Measurements from ENCODE around the gene SP140L.

SP140L gene

GRCh38 chr2:230410263-230410662, 83.3 kb downstream of the SP140L start:
- Histone ChIP-seq H3K9me3 (replicated peaks in 1 of 11) (no peaks in the 10 kb centered on the region; a peak in 1 of 22 replicates), H3K4me3 (0 out of 20 replicates have a peak overlapping the region, but pooled peaks of 1 of the 10 experiments have one; percentile 65)
- no peak for TF ChIP-seq Cebpa-rat (IDR thresholded peaks at IDR 0.05)

GRCh38 chr2:230410861-230411569, 84.0 kb downstream of the SP140L start:
- H3K27me3 ChIP-seq = no peaks in the 10 kb centered on the region
- peaks cover 27 to 70% (median 41%) of the 10 kb centered on the region in 10 experiments for H3K4me1 ChIP-seq
- TF ChIP-seq Cebpa-rat (IDR thresholded peaks at IDR 0.05) = no peak
- H3K27ac ChIP-seq = peak overlapping the region; percentile 79 to 94 (median 88)
- H3K4me3 ChIP-seq = peak overlapping the region; percentile 65 to 77 (median 68)
- no peaks in the 10 kb centered on the region; a peak in 1 of 22 replicates for H3K9me3 ChIP-seq (replicated peaks in 1 of 11)
- H4K20me1 ChIP-seq = no peaks in the 10 kb centered on the region
- peak overlapping the region; percentile 78 to 98 (median 94) for H3K4me2 ChIP-seq
- peak overlapping the region; percentile 86 to 93 (median 88) for H3K9ac ChIP-seq
- peaks cover 0 to 13% (median 0%) of the 10 kb centered on the region in 11 experiments; a peak in 4 of 22 replicates for H3K36me3 ChIP-seq

More at GRCh38 chr2:230410263-230410662, 83.3 kb downstream of the SP140L start:
- peaks cover 20 to 63% (median 35%) of the 10 kb centered on the region in 10 experiments for H3K4me1 ChIP-seq
- H3K27me3 ChIP-seq = no peaks in the 10 kb centered on the region
- H3K9ac ChIP-seq = no peak overlapping the region
- peaks cover 0 to 20% (median 5%) of the 10 kb centered on the region in 11 experiments; a peak in 10 of 22 replicates for H3K36me3 ChIP-seq
- no peak overlapping the region for H3K27ac ChIP-seq
- no peaks in the 10 kb centered on the region for H4K20me1 ChIP-seq
- H3K4me2 ChIP-seq = peak overlapping the region in 8 of 11 experiments; percentile 78 to 98 (median 94); a peak in 12 of 22 replicates

- H3K9me3 ChIP-seq (replicated peaks in 1 of 11) = no peaks in the 10 kb centered on the region; a peak in 1 of 22 replicates
- H3K36me3 ChIP-seq = peaks cover 0 to 5% (median 0%) of the 10 kb centered on the region in 11 experiments; a peak in 1 of 22 replicates
- peak overlapping the region; percentile 78 to 98 (median 94) for H3K4me2 ChIP-seq
- H3K4me3 ChIP-seq = peak overlapping the region; percentile 65 to 77 (median 68)
- H3K4me1 ChIP-seq = peaks cover 29 to 70% (median 41%) of the 10 kb centered on the region in 10 experiments
- no peaks in the 10 kb centered on the region for H3K27me3 ChIP-seq
- H3K9ac ChIP-seq = peak overlapping the region; percentile 86 to 93 (median 88)
- H4K20me1 ChIP-seq = no peaks in the 10 kb centered on the region
- no peak for TF ChIP-seq Cebpa-rat (IDR thresholded peaks at IDR 0.05)
- H3K27ac ChIP-seq = peak overlapping the region; percentile 79 to 94 (median 88)
These were observed 84.8 kb downstream of the SP140L start for GRCh38 chr2:230411570-230412370.

GRCh38 chr2:230412371-230412711, 85.3 kb downstream of the SP140L start:
- H3K4me1 ChIP-seq = peaks cover 34 to 70% (median 43%) of the 10 kb centered on the region in 10 experiments
- peak overlapping the region; percentile 78 to 98 (median 94) for H3K4me2 ChIP-seq
- H3K9me3 ChIP-seq (replicated peaks in 1 of 11) = no peaks in the 10 kb centered on the region; a peak in 1 of 22 replicates
- H3K36me3 ChIP-seq = no peaks in the 10 kb centered on the region
- H3K4me3 ChIP-seq = peak overlapping the region; percentile 65 to 77 (median 68)
- peak in 1 of 11 experiments; percentile 41; a peak in 2 of 22 replicates for TF ChIP-seq Cebpa-rat (IDR thresholded peaks at IDR 0.05)
- H3K9ac ChIP-seq = peak overlapping the region; percentile 86 to 93 (median 88)
- H4K20me1 ChIP-seq = peaks cover 0 to under 1% (median 0%) of the 10 kb centered on the region in 11 experiments; a peak in 1 of 22 replicates
- H3K27me3 ChIP-seq = no peaks in the 10 kb centered on the region
- peak overlapping the region; percentile 79 to 94 (median 88); a peak in 21 of 22 replicates for H3K27ac ChIP-seq

DNA sequence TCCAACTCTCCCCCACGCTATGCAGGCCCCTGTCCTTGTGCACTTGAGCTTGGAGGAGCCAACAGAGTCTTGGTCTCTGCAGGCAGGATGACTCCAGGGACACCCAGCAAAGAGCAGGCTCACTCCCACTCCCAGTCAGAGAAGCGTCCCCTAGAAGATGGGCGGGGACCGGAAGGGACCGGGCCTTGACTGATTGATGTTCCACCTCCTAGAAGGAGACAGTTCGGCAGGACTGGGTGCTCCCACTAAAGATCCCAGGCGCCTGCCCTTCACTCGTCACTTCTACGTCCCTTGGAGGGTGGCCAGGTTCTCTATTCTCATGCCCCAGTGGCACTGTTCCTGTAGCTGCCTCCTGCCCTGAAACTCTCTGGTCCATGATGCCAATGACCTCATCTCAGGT, 85.9 kb downstream of the SP140L start:
- peak overlapping the region in 3 of 11 experiments; percentile 88 to 92 (median 88); a peak in 2 of 22 replicates for H3K9ac ChIP-seq
- peaks cover 0 to 5% (median 0%) of the 10 kb centered on the region in 11 experiments; a peak in 4 of 22 replicates for H4K20me1 ChIP-seq
- no peaks in the 10 kb centered on the region for H3K9me3 ChIP-seq (replicated peaks in 1 of 11)
- peak overlapping the region in 1 of 10 experiments; percentile 74; a peak in 3 of 20 replicates for H3K4me3 ChIP-seq
- no peaks in the 10 kb centered on the region for H3K27me3 ChIP-seq
- peak overlapping the region; percentile 78 to 98 (median 94) for H3K4me2 ChIP-seq
- peaks cover 39 to 75% (median 48%) of the 10 kb centered on the region in 10 experiments for H3K4me1 ChIP-seq
- H3K36me3 ChIP-seq = no peaks in the 10 kb centered on the region
- H3K27ac ChIP-seq = peak overlapping the region in 7 of 11 experiments; percentile 85 to 94 (median 89); a peak in 9 of 22 replicates
- no peak for TF ChIP-seq Cebpa-rat (IDR thresholded peaks at IDR 0.05)

DNA sequence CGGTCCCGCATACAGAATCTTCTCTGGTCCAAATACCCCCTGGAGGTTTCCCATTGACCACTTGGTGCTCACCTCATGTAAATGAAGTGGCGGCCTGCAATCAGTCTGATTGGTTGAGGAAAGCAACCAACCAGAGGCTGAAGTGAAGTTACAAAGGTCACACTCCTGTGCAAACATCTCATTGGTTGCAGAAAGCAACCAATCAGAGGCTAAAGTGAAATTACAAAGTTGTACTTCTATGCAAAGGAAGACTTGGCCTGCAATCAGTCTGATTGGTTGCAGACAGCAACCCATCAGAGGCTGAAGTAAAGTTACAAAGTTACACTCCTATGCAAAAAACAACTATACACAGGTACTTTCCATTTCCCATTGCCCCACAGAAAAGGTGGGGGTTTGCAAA, 86.5 kb downstream of the SP140L start:
- no peak for TF ChIP-seq Cebpa-rat (IDR thresholded peaks at IDR 0.05)
- Histone ChIP-seq H3K4me3 (no peak overlapping the region), H3K9ac (no peak overlapping the region), H3K27ac (no peak overlapping the region), H3K4me1 (peaks cover 45 to 80% (median 54%) of the 10 kb centered on the region in 10 experiments), H4K20me1 (peaks cover 0 to 12% (median 0%) of the 10 kb centered on the region in 11 experiments; a peak in 10 of 22 replicates), H3K4me2 (peak overlapping the region in 5 of 11 experiments; percentile 78 to 98 (median 94); a peak in 10 of 22 replicates), H3K9me3 (replicated peaks in 1 of 11) (no peaks in the 10 kb centered on the region), H3K27me3 (no peaks in the 10 kb centered on the region), H3K36me3 (peaks cover 0 to 3% (median 0%) of the 10 kb centered on the region in 11 experiments; a peak in 1 of 22 replicates)

DNA sequence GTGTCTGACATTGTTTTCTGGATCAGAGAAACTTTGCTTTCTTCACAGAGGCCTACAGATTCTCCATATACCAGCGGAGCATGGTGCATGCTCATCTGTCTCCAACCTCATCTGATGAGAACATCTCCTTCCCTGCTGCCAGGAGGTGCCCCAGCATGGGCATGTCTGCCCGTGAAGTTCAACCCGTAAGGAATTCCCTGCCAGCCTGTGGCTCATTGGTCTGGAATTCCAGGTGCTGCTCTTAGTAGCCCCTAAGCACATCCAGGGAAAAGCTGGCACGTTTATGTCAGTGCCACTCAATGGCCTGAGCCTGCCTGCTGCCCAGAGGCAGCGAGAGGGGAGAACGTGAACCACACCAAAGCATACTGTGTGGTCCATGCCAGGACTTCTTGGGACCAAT, 87.3 kb downstream of the SP140L start:
- Histone ChIP-seq H3K27me3 (no peaks in the 10 kb centered on the region), H3K4me1 (peaks cover 49 to 80% (median 61%) of the 10 kb centered on the region in 10 experiments), H3K4me2 (peak overlapping the region in 6 of 11 experiments; percentile 78 to 98 (median 90); a peak in 11 of 22 replicates), H3K27ac (peak overlapping the region in 5 of 11 experiments; percentile 15 to 96 (median 89); a peak in 6 of 22 replicates), H3K9me3 (replicated peaks in 1 of 11) (no peaks in the 10 kb centered on the region), H3K9ac (no peak overlapping the region), H3K36me3 (peaks cover 0 to 10% (median 4%) of the 10 kb centered on the region in 11 experiments; a peak in 8 of 22 replicates), H4K20me1 (peaks cover 0 to 20% (median 3%) of the 10 kb centered on the region in 11 experiments; a peak in 11 of 22 replicates), H3K4me3 (no peak overlapping the region)
- TF ChIP-seq Cebpa-rat (IDR thresholded peaks at IDR 0.05) = no peak

DNA sequence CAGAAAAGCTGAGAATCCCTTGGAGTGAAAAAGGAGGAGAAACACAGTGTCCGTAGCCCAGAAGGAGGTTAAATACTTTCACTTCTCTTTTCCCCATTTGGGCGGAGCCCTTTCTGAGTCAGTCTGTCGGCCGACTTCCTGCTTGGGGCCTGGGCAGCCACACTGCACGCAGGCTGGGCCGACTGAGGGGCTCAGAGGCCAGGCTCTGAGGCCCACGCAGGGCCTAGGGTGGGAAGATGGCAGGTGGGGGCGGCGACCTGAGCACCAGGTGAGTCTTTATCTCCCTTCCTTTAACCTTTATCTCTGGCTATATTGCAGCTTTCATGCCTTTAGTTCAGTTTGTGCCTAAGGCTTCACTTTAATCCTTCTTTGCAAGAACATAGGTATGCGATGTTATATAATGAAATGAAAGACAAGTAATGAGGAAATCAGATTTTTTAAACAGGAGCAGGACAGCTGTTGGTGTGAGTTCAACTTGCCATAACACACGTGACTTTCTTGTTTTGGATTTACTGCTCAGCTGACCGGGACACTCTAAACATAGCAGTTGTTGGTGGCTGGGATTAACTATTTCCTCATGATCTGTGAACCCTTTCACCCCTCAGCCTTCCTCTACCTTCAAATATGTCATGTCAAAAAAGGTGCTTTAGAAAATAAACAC, 89.2 kb downstream of the SP140L start, which contains the start of gene SP100:
Gene SP100, plus strand, starts transcription at position 141 of the 661 bp plus-strand sequence. Its CDS starts 96 bp downstream, at position 237.
- Histone ChIP-seq H3K4me3 (peak within 1 kb of the TSS; percentile 73 to 87 (median 78)), H4K20me1 (peaks cover 0 to 39% (median 4%) of the 10 kb centered on the region in 11 experiments; a peak in 11 of 22 replicates), H3K9me3 (replicated peaks in 1 of 11) (no peaks in the 10 kb centered on the region), H3K27ac (peak within 1 kb of the TSS; percentile 78 to 96 (median 90)), H3K9ac (peak within 1 kb of the TSS; percentile 82 to 95 (median 85)), H3K36me3 (peaks cover 0 to 27% (median 13%) of the 10 kb centered on the region in 11 experiments; a peak in 12 of 22 replicates), H3K27me3 (no peaks in the 10 kb centered on the region), H3K4me2 (peak within 1 kb of the TSS; percentile 78 to 98 (median 94)), H3K4me1 (peaks cover 42 to 80% (median 55%) of the 10 kb centered on the region in 10 experiments)
- TF ChIP-seq Cebpa-rat (IDR thresholded peaks at IDR 0.05) = no peak
